Ovary (tissue), 9 donors: Measurements from ENCODE around the gene PSTK. TPM values are rescaled to one million over a fixed set of nuclear protein-coding genes. Genes with fewer than 3 reads are reported as not detected.

Experiments used
- DNase-seq, 5 donors: peaks; one replicate each; pipeline ENCODE4 v3.0.0-alpha.2; 2019 to 2020
- H3K27ac ChIP-seq, 2 donors: fragments of 200-600 bp; one replicate each; pipeline versions ENCODE4 v1.5.1 to v1.8.0; 2019 to 2022
- H3K27me3 ChIP-seq: fragments of 200-600 bp; one replicate; pipeline ENCODE4 v1.8.0; 2022
- H3K36me3 ChIP-seq: fragments of 200-600 bp; sonication (generic); one replicate; pipeline ENCODE4 v1.5.1; 2019
- H3K4me1 ChIP-seq: one replicate; pipeline ENCODE4 v1.8.1; 2013; ENCODE audit warnings: mild to moderate bottlenecking, moderate library complexity; ENCODE audit not compliant: insufficient read depth
- H3K4me3 ChIP-seq: fragments of 200-600 bp; sonication (generic); one replicate; pipeline ENCODE4 v1.5.1; 2017
- H3K9me3 ChIP-seq, 2 donors: fragments of 200-600 bp in 1 of 2; sonication (generic) in 1 of 2; one replicate each; pipeline versions ENCODE4 v1.5.1 to v1.8.1; 2013 to 2019; ENCODE audit warnings: mild to moderate bottlenecking in 1 of 2, moderate library complexity in 1 of 2
- CTCF ChIP-seq, 3 donors: fragments of 450-650 bp in 2 of 3; fragments of 200-600 bp in 1 of 3; IDR thresholded peaks; one replicate each; pipeline versions ENCODE4 v1.5.1 to v1.8.0; 2016 to 2022; ENCODE audit warnings: antibody characterized with exemption in 3 of 3, mild to moderate bottlenecking in 1 of 3
- EP300 ChIP-seq: sonication (generic); formaldehyde crosslinking; IDR thresholded peaks from one replicate; pipeline ENCODE4 v1.6.1; 2017; ENCODE audit warnings: antibody characterized with exemption
- POLR2A ChIP-seq: fragments of 450-650 bp; IDR thresholded peaks from one replicate; pipeline ENCODE4 v1.6.1; 2017; ENCODE audit warnings: antibody characterized with exemption, mild to moderate bottlenecking, moderate library complexity
- intact Hi-C, 4 donors: fragments of 100-400 bp; cut with DNase I; formaldehyde crosslinking; loops; one replicate each; pipeline versions ENCODE4 v1.11.0 to v1.15.1; 2022 to 2023
- polyA plus RNA-seq, 2 donors: library from polyadenylated mRNA; stranded (reverse); fragments of 200-250 nt in 1 of 2; fragments of 350-450 nt in 1 of 2; fragmentation: Illumina TruSeq in 1 of 2; extraction: RNeasy Lipid Tissue Mini Kit (QIAGEN cat#74804) in 1 of 2; gene quantifications; one replicate each; pipeline ENCODE4 v1.2.3, GENCODE V29; 2013 to 2014
- total RNA-seq, 7 donors: library from RNA; depleted of rRNA in 2 of 7; stranded (reverse); fragments of >200 nt in 2 of 7; fragmentation: NEBNext Ultra II Directional in 3 of 7; extraction: Animal tissue kit (Norgen Biotek cat#: 25700) in 3 of 7; gene quantifications; one replicate each; pipeline versions ENCODE4 v1.1.0 to v1.2.4, GENCODE V29; 2016 to 2023
- donor health status: DM: no; HTN: no; CAD: no; lungs with moderate emphysema.
- donor health status: DM: no; HTN: no; CAD: no.
- donor health status: Bipolar disorder and iron deficiency.
- donor health status: DM: yes; HTN: yes; CAD: no.
- donor health status: DM: no; HTN: no; CAD: no.
- donor health status: DM: yes; HTN: yes; CAD: no.

PSTK gene
- total and polyA plus RNA-seq, 9 donors, result 2.1 to 6.1 (median 3.4) TPM

DNA sequence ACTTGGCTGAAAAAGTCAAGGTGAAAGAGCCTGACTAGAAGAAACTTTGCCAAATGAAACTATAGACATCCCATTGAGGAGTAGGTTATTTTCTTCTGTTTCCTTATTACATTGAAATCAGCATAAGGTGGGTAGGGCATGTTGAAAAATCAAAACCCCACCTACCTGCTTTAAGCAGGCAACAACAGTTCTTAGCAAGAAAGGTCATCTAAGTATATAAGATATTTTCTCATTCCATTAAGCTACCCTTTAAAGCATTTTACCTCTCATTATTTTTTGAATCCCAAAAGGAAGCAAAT lies 59.4 kb downstream of the PSTK start:
- Histone ChIP-seq H3K9me3 (no peaks in the 10 kb centered on the region), H3K27me3 (no peaks in the 10 kb centered on the region), H3K4me1 (no peaks in the 10 kb centered on the region), H3K27ac (no peak overlapping the region), H3K4me3 (no peak overlapping the region), H3K36me3 (no peaks in the 10 kb centered on the region)
- TF ChIP-seq CTCF (IDR thresholded peaks at IDR 0.05), result no peak
- TF ChIP-seq POLR2A, result no peak
- TF ChIP-seq EP300, result no peak
- DNase-seq, result no peak
- intact Hi-C loops, result no loop called here

Other genes starting within 250 kb of the PSTK start
- 1 to 10 TPM in 2 of 7 donors, under 1 TPM in 5; 0.45 to 2.9 (median 0.83) TPM for gene CUZD1, start 134.5 kb upstream of the PSTK start, total RNA-seq
- gene CUZD1, start 134.5 kb upstream of the PSTK start, polyA plus RNA-seq, result under 1 TPM; 0.36 to 0.98 TPM
- 1 to 10 TPM; 1.8 to 4.2 (median 3.3) TPM for gene FAM24B, start 100.8 kb upstream of the PSTK start, total RNA-seq
- gene FAM24B, start 100.8 kb upstream of the PSTK start, polyA plus RNA-seq, result 1 to 10 TPM; 2.3 to 2.8 TPM
- gene FAM24A, start 69.8 kb upstream of the PSTK start, total RNA-seq, result not detected
- gene FAM24A, start 69.8 kb upstream of the PSTK start, polyA plus RNA-seq, result not detected
- 1 to 10 TPM; 3.0 to 9.7 (median 7.2) TPM for gene C10orf88, start 26.2 kb upstream of the PSTK start, total RNA-seq
- 1 to 10 TPM; 6.2 to 8.7 TPM for gene C10orf88, start 26.2 kb upstream of the PSTK start, polyA plus RNA-seq
- gene IKZF5, start 28.4 kb downstream of the PSTK start, total RNA-seq, result 10 to 100 TPM in 6 of 7 donors, 1 to 10 TPM in 1; 8.2 to 28.6 (median 20.5) TPM
- gene IKZF5, start 28.4 kb downstream of the PSTK start, polyA plus RNA-seq, result 10 to 100 TPM; 11.8 to 13.5 TPM
- gene ACADSB, start 28.6 kb downstream of the PSTK start, total RNA-seq, result 10 to 100 TPM; 10.5 to 26.6 (median 24.0) TPM
- gene ACADSB, start 28.6 kb downstream of the PSTK start, polyA plus RNA-seq, result 10 to 100 TPM in 1 of 2 donors, 1 to 10 TPM in 1; 8.8 to 25.3 TPM
- under 1 TPM in 1 of 7 donors, not detected in 6; 0.23 TPM for gene HMX3, start 155.6 kb downstream of the PSTK start, total RNA-seq
- gene HMX3, start 155.6 kb downstream of the PSTK start, polyA plus RNA-seq, result not detected
- gene HMX2, start 167.7 kb downstream of the PSTK start, total RNA-seq, result not detected
- gene HMX2, start 167.7 kb downstream of the PSTK start, polyA plus RNA-seq, result not detected
- 10 to 100 TPM; 56.0 to 63.1 (median 61.6) TPM for gene BUB3, start 174.0 kb downstream of the PSTK start, total RNA-seq
- 10 to 100 TPM; 54.8 to 57.0 TPM for gene BUB3, start 174.0 kb downstream of the PSTK start, polyA plus RNA-seq